ENCODE data around the gene MTFMT.
"Not testable (repeated sequence)": the region's sequence is repeated elsewhere in the genome, so short reads cannot be mapped to it uniquely, and the experiment has no call there.

Gene MTFMT

GRCh38 chr15:65038836-65039235 is 9.4 kb upstream of the MTFMT start:
- DNase-seq (ENCODE audit: low spot score), result no peak

DNA sequence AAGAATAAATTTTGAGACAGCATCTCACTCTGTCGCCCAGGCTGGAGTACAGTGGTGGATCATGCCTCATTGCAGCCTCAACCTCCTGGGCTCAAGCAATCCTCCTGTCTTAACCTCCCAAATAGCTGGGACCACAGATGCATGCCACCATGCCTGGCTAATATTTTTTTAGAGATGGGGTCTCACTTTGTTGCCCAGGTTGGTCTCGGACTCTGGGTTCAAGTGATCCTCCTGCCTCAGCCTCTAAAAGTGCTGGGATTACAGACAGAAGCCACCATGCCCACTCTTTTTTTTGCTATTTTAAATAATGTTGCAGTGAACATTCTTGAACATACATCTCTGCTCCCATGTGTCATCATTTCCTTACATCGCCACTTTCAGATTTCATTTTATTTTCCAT is 9.0 kb upstream of the MTFMT start:
- no peak for DNase-seq (ENCODE audit: low spot score)

DNA sequence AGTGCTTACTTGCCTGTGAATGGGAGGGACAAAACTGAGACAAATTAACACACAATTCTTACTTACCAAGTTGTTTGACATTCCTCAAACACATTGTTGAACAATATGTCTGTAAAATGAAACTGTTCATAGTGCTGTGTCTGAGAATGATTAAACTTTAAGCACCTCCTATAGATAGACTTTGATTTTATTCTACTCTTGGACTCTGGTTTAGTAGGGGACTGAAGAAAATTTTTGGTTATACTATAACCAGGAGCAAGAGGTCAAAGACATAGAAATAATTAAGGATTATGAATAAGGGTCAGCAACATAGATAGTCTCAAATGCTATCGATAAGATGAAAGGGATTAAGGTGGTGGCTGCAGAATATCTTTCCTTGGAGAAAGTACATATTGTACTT is 7.9 kb upstream of the MTFMT start:
- no peak for DNase-seq (ENCODE audit: low spot score)

GRCh38 chr15:65034719-65035118 is 5.3 kb upstream of the MTFMT start:
- DNase-seq (ENCODE audit: low spot score), result no peak

DNA sequence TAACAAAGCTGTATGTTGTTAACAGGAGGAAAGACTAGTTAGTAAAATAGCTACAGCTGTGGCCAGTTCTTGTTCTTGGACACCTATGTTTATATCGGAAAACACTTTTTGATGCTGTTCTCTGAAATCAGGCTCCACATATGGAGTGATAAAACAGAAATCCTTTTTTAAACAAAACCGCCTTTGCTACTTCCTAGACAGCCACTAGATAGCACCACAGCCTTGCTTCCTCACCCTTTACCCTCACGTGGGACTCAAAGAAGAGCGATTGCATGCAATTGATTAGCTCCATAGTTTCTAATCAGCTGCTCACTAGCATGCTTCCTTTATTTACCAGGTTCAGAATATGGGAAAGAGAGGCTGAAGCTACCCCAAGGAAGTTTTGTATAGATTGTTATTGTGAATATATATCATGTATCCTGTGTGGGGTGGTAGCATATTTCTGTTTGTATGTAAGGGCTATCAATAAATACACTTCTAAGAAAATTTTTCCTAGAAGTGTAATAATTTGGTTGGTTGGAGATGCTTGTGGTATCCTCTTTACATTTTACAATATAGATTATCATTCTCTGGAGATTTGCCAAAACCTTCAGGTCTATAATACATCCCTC is 4.3 kb upstream of the MTFMT start:
- DNase-seq (ENCODE audit: low spot score), result no peak

- DNase-seq (ENCODE audit: low spot score), result peak; percentile 85
These were observed 3.5 kb upstream of the MTFMT start for GRCh38 chr15:65032801-65033537.

GRCh38 chr15:65029736-65030208 is 333 bp upstream of the MTFMT start:
- no peak for DNase-seq (ENCODE audit: low spot score)

DNA sequence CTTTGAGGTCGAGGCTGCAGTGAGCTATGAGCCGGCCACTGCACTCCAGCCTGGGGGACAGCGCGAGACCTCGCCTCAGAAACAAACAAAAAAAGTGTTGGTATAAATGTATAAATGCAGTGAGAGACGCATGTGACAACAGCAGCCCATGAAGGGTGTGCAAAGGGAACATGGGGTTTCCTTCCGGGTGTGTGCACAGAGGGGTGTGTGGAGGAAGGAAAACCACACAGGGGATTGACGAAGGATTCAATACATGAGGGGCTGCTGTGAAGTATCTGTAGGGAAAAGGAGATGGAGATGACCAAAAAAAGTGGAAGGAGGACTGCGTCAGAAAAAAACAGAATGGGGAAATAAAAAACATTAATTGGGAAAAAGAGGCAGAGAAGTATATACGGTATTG is 1.1 kb downstream of the MTFMT start:
- DNase-seq (ENCODE audit: low spot score), result no peak

DNA sequence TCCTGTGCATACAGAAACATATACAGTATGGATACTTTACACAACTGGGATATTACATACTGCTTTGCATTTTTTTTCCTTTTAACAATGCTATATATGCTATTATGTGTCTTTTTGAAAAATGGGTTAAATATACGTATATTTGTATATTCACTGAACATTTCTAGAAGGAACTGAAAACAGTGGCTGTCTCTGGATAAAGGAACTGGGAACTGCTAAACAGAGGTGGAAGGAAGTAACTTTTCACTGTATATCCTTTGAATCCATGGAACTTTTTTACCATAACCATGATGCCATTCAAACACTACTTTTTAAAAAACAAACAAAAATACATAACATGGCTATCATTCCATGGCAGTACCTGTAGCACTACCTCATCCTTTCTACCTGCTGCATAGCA is 1.8 kb downstream of the MTFMT start:
- no peak for DNase-seq (ENCODE audit: low spot score)

GRCh38 chr15:65026756-65027155 is 2.7 kb downstream of the MTFMT start:
- DNase-seq (ENCODE audit: low spot score), result no peak

DNA sequence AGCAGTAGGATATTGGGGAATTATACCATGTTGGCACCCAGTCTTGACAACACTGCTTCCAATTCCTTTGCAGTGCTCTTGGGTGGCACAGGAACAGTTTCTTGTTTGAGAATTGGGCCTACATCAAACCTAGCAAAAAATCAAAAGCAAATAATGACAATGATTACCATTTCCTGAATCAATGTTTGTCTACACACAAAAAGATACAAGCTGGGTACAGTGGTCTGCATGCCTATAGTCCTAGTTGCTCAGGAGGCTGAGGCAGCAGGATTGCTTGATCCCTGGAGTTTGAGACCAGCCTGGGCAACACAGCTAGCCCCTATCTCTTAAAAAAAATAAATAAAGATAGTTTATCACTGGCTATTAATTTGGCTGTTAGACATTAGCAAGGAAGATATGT is 8.0 kb downstream of the MTFMT start:
- no peak for DNase-seq (ENCODE audit: low spot score)

- DNase-seq (ENCODE audit: low spot score), result no peak
These were observed 9.0 kb downstream of the MTFMT start for GRCh38 chr15:65020419-65020818.

GRCh38 chr15:65011198-65011597 is 18.2 kb downstream of the MTFMT start:
- not testable (repeated sequence) for DNase-seq (ENCODE audit: low spot score)

DNA sequence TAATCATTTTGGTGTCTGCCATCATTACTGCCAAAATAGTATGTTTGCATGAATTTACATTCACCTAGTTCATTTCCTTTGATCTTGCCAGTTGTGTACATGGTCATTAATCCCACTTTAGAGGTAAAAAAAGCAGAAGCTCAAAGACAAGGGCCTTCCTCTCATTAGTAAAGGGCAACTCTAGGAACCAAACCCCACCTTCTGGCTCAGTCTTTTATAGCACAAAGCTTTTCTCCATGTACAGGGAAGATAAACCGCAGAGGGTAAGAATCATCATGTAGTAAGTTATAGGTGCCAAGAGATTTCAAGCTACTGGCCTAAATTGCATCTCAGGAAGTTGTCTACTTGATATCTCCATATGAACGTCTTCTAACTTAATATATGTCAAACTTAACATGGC is 20.5 kb downstream of the MTFMT start:
- no peak for DNase-seq (ENCODE audit: low spot score)

DNA sequence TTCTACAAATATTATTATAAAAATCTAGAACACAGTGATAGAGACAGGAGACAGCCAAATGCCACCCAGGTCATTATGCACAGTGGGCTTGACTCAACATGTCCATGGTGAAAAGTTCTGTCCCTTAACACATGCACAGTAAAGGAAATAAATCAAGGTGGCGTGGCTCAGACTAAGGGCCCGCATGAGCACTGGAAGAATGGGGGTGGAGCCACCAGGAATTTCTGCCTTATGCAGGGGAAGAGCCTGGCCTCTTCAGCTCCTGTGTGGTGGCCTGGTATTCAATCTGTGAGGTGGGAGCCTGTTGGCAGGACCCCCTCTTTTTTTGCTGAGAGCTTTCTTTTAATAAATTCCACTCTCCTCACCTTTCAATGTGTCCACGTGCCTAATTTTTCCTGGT is 22.6 kb downstream of the MTFMT start:
- DNase-seq (ENCODE audit: low spot score), result no peak

GRCh38 chr15:65004993-65005392 is 24.4 kb downstream of the MTFMT start:
- no peak for DNase-seq (ENCODE audit: low spot score)

- DNase-seq (ENCODE audit: low spot score), result no peak
These were observed 31.6 kb downstream of the MTFMT start for GRCh38 chr15:64997745-64998375.

DNA sequence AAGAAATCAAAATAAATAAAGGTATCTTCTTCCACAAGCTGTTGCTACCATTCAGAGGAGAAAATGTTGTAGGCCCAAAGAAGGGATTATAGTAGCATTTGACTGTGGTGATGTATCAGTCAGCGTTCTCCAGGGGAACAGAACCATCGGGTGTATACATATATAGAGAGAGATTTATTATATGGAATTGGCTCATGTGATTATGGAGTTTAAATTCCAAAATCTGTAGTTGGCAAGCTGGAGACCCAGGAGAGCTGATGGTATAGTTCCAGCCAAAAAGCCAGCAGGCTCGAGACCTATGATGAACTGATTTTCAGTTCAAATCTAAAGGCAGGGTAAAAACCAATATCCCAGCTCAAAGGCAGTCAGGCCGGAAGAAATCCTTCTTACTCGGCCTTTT is 32.4 kb downstream of the MTFMT start:
- no peak for DNase-seq (ENCODE audit: low spot score)

DNA sequence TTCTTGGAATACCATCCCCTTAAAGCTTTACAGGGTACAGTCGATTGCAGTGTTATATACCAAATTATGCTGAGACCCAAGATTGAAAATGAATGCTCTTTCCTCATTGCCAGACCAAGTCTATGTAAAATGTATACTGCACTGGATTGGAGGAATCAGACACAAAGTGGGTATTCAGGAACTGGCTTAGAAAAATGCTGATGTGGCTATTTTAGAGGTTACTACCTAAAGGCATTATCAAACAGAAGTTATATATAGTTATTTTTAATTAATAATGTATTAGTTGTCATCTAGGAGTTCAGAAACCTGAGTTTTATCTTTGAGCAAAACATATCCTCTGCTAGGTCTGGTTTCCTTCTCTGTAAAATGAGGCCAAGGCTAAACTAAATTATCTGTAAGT is 36.1 kb downstream of the MTFMT start:
- no peak for DNase-seq (ENCODE audit: low spot score)

- DNase-seq (ENCODE audit: low spot score), result no peak
These were observed 37.8 kb downstream of the MTFMT start for GRCh38 chr15:64991536-64992135.

DNA sequence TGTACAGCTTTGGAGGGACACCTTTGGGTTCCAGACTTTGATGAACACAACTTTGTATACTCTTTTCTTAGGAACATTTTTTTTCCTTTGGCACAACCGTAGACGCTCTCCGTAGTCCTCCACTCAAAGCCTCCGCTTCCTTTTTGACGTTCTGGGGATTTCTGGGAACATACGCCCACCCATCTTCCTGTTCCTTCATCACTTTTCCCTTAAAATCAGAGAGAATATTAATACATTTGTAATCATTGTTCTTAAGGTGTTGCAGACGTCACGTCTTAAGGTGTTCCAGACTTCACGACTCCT is 39.3 kb downstream of the MTFMT start:
- DNase-seq (ENCODE audit: low spot score), result no peak

- peak; percentile 95 for DNase-seq (ENCODE audit: low spot score)
These were observed 39.8 kb downstream of the MTFMT start, which contains the start of gene SPG21 for GRCh38 chr15:64989416-64990167. TSS of gene SPG21 (minus strand) at chr15:64989914. CDS start at chr15:64983569, 6,345 bp downstream.

All from ecto neural progenitor cell (in vitro differentiated cells).